Brain microvascular endothelial cell (primary cell): ENCODE data around the gene FBL.
A peak's percentile ranks its signal among the peaks of the same experiment; 100 is the strongest.

Experiments used
- DNase-seq: peaks from one replicate; pipeline ENCODE4 v3.0.0-alpha.2; 2020
- H3K27ac ChIP-seq: fragments of 250-450 bp; sonication (Bioruptor Pico); 2 replicates; pipeline ENCODE4 v1.5.1; 2020; ENCODE audit warnings: mild to moderate bottlenecking, moderate library complexity
- H3K27me3 ChIP-seq: fragments of 250-450 bp; sonication (Bioruptor Pico); replicated peaks from 2 replicates; pipeline ENCODE4 v1.5.1; 2020; ENCODE audit warnings: mild to moderate bottlenecking
- H3K36me3 ChIP-seq: fragments of 250-450 bp; sonication (Bioruptor Pico); replicated peaks from 2 replicates; pipeline ENCODE4 v1.5.1; 2020; ENCODE audit warnings: mild to moderate bottlenecking
- H3K4me3 ChIP-seq: 2 replicates; pipeline ENCODE4 v1.5.1; 2011; ENCODE audit warnings: low read depth, mild to moderate bottlenecking, control low read depth, low read length, moderate library complexity
- CTCF ChIP-seq: IDR thresholded peaks from 2 replicates; pipeline ENCODE4 v1.5.1; 2011; ENCODE audit warnings: low read depth, mild to moderate bottlenecking, moderate library complexity, low read length, control low read depth, inconsistent platforms; ENCODE audit errors: missing control alignments
- in situ Hi-C: cut with HindIII; loops from 2 replicates; pipeline ENCODE4 v1.10.0; 2017; ENCODE audit warnings: low sequenced_read_pairs, low pct_ligation_motif_present

Gene FBL

GRCh38 chr19:39828654-39829032 is 17.5 kb downstream of the FBL start:
- no peak for DNase-seq
- peaks cover 28% of the 10 kb centered on the region for H3K36me3 ChIP-seq
- H3K27ac ChIP-seq, result no peak overlapping the region
- TF ChIP-seq CTCF, result no peak
- no peaks in the 10 kb centered on the region for H3K27me3 ChIP-seq
- no peak overlapping the region for H3K4me3 ChIP-seq
- in situ Hi-C loops, result no loop called here

DNA sequence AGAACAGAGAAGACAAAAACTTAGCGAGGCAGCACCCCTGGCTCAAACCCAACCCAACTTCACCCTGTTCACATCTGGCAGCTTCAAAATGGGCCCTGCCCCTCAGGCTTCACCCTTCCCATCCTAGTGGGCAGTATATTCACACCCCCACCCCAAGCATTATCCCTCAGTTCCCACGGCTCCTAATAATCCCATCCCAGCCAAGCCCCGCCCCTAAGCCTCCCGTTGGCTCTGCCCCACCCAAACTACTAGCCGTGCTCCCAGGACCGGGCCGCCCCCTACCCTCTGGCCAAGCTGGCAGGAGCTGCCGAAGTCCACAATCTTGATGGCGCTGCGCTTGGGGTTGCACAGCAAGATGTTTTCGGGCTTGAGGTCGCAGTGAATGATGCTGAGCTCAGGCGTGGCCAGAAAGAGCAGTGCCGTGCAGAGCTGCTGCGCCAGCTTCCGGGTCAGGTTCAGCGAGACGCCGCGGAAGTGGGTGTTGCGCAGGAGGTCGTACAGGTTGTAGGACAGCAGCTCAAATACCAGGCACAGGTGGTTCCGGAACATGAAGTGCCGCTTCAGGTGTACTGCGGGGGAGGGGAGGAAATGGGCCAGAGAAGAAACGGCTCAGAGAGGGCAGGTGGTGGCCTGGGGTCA is 18.0 kb downstream of the FBL start:
- TF ChIP-seq CTCF, result no peak
- in situ Hi-C loops, result no loop called here
- no peak for DNase-seq
- Histone ChIP-seq H3K27me3 (no peaks in the 10 kb centered on the region), H3K36me3 (peaks cover 28% of the 10 kb centered on the region), H3K27ac (no peak overlapping the region), H3K4me3 (no peak overlapping the region)

- H3K36me3 ChIP-seq, result peaks cover 28% of the 10 kb centered on the region
- no peak for DNase-seq
- no peak overlapping the region for H3K4me3 ChIP-seq
- in situ Hi-C loops, result no loop called here
- H3K27me3 ChIP-seq, result no peaks in the 10 kb centered on the region
- H3K27ac ChIP-seq, result no peak overlapping the region
- no peak for TF ChIP-seq CTCF
Observed at GRCh38 chr19:39827216-39827615, 19.0 kb downstream of the FBL start.

DNA sequence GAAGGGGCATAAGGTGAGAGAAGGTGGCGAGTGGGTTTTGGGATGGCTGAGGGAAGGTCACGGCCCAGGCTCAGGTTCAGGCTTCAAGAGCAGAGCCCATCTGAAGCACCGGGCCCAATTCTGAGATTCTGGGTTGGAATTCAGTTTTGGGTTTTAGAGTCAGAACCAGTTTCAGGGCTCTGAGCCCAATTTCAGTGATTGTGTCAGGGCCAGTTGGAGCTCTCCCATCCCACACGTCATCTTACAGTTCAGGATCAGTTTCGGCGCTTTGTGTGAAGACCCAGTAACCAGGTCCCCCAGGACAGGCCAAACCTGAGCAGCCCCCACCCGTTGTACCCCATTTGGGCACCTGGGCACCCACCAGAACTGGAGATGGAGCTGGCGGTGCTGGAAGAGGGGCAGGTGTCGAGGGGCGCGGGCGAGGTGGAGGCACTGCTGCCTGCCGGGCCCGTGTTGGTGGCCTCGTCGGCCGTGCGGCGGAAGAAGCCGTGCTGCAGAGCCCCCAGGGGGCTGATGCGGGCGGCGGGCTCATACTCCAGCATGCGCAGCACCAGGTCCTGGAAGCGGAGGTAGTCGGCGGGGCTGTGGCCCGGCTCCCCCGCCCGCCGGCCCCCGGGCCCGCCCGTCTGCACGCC is 19.8 kb downstream of the FBL start:
- Histone ChIP-seq H3K36me3 (peaks cover 28% of the 10 kb centered on the region), H3K4me3 (no peak overlapping the region), H3K27me3 (no peaks in the 10 kb centered on the region), H3K27ac (no peak overlapping the region)
- no peak for DNase-seq
- in situ Hi-C loops, result no loop called here
- no peak for TF ChIP-seq CTCF

GRCh38 chr19:39825531-39826076 is 20.6 kb downstream of the FBL start:
- Histone ChIP-seq H3K4me3 (no peak overlapping the region), H3K27me3 (no peaks in the 10 kb centered on the region), H3K27ac (no peak overlapping the region), H3K36me3 (peaks cover 22% of the 10 kb centered on the region)
- no peak for DNase-seq
- in situ Hi-C loops, result no loop called here
- TF ChIP-seq CTCF, result no peak

DNA sequence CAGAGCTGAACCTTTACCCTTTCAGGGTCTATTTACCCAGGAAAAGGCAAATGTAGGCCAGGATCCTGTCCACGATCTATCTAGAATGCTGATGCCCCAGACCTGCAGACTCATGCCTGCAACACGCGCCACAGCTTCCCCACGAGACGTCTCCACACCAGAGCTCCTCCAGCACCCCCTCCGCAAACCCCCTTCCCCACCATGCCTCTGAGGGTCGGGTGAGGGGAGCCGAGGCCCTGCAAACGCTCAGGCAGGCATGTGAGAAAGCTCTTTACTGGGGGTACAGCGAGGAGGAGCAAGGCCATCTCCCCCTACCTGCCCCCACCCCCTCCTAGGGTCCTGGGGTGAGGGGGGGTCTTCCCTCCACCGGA is 21.1 kb downstream of the FBL start:
- TF ChIP-seq CTCF, result no peak
- peaks cover 18% of the 10 kb centered on the region for H3K36me3 ChIP-seq
- no peak for DNase-seq
- no peaks in the 10 kb centered on the region for H3K27me3 ChIP-seq
- H3K4me3 ChIP-seq, result peak overlapping the region; percentile 29
- H3K27ac ChIP-seq, result no peak overlapping the region
- in situ Hi-C loops, result no loop called here
